GM06990 (cell line): ENCODE results near the gene FAM81B.

Experiments
- DNase-seq: peaks from one replicate; pipeline ENCODE4 v3.0.0-alpha.2; 2011; ENCODE audit not compliant: insufficient read length; ENCODE audit errors: extremely low read depth
- H3K27me3 ChIP-seq: replicated peaks from 2 replicates; pipeline ENCODE4 v1.6.0; 2011; ENCODE audit warnings: low read length; ENCODE audit not compliant: control insufficient read depth, insufficient read depth
- H3K36me3 ChIP-seq: 2 replicates; pipeline ENCODE4 v1.5.1; 2011; ENCODE audit warnings: low read length; ENCODE audit not compliant: control insufficient read depth, insufficient read depth
- H3K4me3 ChIP-seq: replicated peaks from 2 replicates; pipeline ENCODE4 v1.5.1; 2011; ENCODE audit warnings: low read depth, mild to moderate bottlenecking, control low read depth, low read length
- TF ChIP-seq, protein P1 (sequence below): IDR thresholded peaks from 2 replicates; pipeline ENCODE4 v1.5.1; 2011; ENCODE audit warnings: low read length, control low read depth, mild to moderate bottlenecking, inconsistent platforms; ENCODE audit not compliant: insufficient read depth, poor library complexity, severe bottlenecking

FAM81B gene

DNA sequence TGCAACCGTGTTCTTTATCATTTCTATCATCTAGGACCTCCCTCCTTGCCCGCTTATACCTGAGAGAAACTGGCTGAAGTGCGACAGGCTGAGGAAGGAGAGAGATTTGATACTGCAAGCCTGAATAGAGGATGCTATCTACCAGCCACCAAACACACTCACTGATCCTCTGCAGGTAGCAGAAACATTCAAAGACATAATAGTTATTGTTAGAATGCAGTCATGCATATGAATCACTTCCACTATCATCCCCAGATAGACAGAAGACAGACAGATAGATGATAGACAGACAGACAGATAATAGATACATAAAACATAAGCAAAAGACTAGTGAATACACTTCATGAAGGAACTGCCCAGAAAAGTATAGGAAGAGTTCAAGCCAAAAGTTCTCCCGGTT lies 32.9 kb downstream of the FAM81B start:
- no peaks in the 10 kb centered on the region for H3K36me3 ChIP-seq
- DNase-seq = no peak
- H3K27me3 ChIP-seq = no peaks in the 10 kb centered on the region
- TF ChIP-seq, protein P1, sequence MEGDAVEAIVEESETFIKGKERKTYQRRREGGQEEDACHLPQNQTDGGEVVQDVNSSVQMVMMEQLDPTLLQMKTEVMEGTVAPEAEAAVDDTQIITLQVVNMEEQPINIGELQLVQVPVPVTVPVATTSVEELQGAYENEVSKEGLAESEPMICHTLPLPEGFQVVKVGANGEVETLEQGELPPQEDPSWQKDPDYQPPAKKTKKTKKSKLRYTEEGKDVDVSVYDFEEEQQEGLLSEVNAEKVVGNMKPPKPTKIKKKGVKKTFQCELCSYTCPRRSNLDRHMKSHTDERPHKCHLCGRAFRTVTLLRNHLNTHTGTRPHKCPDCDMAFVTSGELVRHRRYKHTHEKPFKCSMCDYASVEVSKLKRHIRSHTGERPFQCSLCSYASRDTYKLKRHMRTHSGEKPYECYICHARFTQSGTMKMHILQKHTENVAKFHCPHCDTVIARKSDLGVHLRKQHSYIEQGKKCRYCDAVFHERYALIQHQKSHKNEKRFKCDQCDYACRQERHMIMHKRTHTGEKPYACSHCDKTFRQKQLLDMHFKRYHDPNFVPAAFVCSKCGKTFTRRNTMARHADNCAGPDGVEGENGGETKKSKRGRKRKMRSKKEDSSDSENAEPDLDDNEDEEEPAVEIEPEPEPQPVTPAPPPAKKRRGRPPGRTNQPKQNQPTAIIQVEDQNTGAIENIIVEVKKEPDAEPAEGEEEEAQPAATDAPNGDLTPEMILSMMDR = no peak
- no peak overlapping the region for H3K4me3 ChIP-seq

DNA sequence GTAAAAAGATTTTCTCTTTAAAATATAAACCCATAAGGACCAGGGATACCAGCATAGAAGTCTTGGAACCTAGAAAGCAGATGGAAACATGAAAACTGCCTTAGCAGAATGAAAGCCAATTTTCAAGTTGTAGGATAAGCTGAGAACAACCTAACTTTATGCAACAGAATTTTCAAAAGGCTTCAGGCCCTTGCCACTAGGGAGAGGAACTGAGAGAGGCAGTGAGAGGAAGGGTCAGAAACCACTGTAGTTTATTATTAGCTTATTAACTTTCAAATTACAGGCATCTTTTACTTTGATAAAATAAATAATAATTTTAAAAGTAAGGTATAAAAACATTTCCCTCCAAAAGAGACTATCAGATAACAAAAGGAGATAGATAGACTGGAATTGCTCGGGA lies 33.4 kb downstream of the FAM81B start:
- Histone ChIP-seq H3K4me3 (no peak overlapping the region), H3K27me3 (no peaks in the 10 kb centered on the region), H3K36me3 (no peaks in the 10 kb centered on the region)
- no peak for DNase-seq
- TF ChIP-seq, protein P1 = peak; percentile 8

DNA sequence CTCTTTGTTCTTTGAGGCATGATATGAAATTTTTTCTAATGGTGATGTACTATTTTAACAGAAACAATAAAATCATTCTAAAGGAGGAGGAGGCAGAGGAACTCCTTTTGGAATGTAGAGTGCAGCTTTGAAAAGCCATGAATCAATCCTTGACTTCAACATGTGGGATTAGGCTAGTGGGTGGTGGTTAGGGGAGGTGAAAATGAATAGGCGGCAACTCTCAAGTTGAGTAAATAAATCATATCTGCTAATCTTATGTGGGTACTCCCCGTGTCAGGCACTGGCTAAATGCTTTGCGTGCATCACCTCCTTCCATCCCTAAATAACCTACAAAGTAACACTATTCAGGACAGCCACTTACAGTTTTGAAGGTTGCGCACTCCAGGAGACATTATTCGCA lies 35.1 kb downstream of the FAM81B start:
- no peak overlapping the region for H3K4me3 ChIP-seq
- DNase-seq = no peak
- H3K27me3 ChIP-seq = no peaks in the 10 kb centered on the region
- TF ChIP-seq, protein P1 = no peak
- no peaks in the 10 kb centered on the region for H3K36me3 ChIP-seq

DNA sequence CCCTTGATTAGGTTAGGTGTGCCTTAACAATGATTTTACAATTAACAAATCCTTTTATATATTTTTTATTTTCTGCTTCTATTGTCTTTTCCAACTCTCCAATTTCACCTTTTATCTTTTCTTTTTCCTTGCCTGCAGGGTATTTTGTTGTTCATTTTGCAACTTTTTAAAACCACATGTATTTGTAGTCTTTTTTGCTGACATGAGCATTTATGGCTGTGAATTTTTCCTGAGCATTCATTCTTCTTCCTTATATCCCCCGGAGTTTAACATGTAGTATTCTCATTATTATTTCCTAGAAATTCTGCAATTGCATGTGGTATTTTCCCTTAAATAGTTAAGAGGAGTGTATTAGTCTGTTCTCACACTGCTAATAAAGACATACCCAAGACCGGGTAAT lies 41.6 kb downstream of the FAM81B start:
- no peak for DNase-seq
- TF ChIP-seq, protein P1 = no peak

DNA sequence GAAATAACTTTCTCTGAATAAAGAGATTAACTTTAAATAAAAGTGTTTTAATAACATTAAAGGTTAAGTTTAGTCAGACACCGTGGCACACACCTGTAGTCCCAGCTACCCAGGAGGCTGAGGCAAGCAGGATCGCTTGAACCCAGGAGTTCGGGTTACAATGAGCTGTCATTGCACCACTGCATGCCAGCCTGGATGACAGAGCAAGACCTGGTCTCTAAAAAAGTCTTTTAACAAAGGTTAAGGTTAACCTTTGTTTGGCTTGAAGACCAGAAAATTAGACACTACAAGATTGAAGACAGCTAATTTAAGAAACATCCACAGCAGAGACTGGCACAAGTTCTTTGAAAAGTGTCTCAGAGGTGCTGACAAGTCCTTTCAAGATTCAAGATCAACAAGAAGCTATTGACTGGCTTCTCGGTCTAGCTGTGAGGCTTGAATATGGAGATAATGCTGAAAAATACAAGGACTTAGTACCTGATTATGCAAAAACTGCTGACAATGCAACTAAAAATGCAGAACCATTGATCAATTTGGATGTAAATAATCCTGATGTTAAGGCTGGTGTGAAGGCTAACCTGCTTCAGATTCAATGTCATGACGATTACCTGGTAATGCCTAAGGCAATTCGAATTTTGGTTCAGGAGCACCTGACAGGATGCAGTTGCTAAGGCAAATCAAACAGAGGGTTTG lies 48.8 kb downstream of the FAM81B start:
- TF ChIP-seq, protein P1 = no peak
- no peaks in the 10 kb centered on the region for H3K36me3 ChIP-seq
- H3K27me3 ChIP-seq = no peaks in the 10 kb centered on the region
- no peak for DNase-seq
- H3K4me3 ChIP-seq = no peak overlapping the region

More for the DNA sequence above, 41.6 kb downstream of the FAM81B start:
- Histone ChIP-seq H3K27me3 (no peaks in the 10 kb centered on the region; the same call in 1 of the 2 replicates), H3K36me3 (no peaks in the 10 kb centered on the region), H3K4me3 (no peak overlapping the region)

DNA sequence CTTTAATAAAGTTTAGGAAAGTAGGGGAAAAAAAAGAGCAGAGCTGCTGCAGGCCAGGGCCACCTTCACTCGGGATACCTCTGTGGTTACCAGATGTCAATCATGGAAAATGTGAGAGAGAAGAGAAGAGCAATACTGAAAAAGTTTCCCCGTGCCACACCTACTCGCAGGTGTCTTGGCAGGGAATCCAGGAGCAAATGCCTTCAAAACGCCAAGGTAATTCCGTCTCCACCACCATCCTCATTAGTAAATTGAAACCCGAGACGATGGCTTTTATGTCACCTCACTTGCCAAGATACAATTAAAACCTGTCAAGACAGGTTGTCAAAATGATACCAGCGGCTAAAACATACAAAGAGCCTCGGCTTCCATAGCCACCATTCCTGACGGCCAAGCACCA lies 49.7 kb downstream of the FAM81B start:
- Histone ChIP-seq H3K4me3 (no peak overlapping the region), H3K27me3 (no peaks in the 10 kb centered on the region), H3K36me3 (no peaks in the 10 kb centered on the region)
- no peak for DNase-seq
- TF ChIP-seq, protein P1 = no peak
